ENCODE measurements around the gene VPS45. TPM values are rescaled to one million over a fixed set of nuclear protein-coding genes. Genes with fewer than 3 reads are reported as not detected.

Gene VPS45, protein sequence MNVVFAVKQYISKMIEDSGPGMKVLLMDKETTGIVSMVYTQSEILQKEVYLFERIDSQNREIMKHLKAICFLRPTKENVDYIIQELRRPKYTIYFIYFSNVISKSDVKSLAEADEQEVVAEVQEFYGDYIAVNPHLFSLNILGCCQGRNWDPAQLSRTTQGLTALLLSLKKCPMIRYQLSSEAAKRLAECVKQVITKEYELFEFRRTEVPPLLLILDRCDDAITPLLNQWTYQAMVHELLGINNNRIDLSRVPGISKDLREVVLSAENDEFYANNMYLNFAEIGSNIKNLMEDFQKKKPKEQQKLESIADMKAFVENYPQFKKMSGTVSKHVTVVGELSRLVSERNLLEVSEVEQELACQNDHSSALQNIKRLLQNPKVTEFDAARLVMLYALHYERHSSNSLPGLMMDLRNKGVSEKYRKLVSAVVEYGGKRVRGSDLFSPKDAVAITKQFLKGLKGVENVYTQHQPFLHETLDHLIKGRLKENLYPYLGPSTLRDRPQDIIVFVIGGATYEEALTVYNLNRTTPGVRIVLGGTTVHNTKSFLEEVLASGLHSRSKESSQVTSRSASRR
- 36.9 TPM for polyA plus RNA-seq (2013)

DNA sequence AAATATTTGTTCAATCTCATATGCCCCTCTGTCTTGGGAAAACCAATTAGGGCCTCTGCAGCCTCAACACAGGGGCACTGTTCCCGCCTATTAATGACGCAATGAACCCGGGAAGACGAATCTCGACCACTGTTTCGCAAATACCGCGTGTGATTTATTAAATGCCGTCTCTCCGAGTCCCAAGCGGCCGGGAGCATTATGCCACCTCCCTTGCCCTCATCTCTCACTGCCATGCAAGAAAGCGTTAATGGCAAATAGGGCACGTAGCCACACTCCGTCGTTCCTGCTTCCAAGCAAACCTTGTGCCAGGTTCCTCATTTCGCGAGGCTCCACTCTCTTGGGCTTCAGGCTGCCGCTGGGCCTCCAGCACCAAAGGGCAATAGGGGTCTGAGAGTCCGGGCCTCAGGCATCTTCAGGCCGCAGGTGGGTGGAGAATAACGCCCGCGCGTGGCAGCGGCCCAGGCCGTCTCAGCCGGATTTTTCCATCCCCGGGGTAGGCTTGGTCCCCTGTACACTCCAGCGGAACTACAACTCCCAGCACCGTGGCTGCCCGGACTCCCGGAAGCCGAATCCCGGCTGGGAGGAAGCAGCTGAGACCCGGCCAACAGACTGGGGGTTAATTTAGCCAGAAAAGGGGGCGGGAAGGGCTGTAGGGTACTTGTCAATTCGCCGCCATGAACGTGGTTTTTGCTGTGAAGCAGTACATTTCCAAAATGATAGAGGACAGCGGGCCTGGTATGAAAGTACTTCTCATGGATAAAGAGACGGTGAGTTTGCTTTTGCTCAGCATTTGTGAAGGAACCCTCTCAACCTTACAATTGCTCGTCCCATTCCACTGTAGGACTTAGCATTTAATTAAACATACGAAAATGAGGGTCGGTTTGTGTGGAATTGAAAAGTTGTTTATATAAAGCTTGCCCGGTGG lies at the start of gene VPS45:
TSS of gene VPS45 (plus strand) at position 593 of the 925 bp plus-strand sequence. CDS start at position 675, 82 bp downstream.
- DNase-seq = peak; percentile 90 to 96 (median 94)
- H3K4me1 ChIP-seq (ENCODE audit: control extremely low read depth in 1 of 4, control insufficient read depth in 4 of 4, insufficient read depth in 4 of 4, low read length in 3 of 4) = peaks cover 7 to 40% (median 21%) of the 10 kb centered on the region in 4 experiments
- ChIA-PET POLR2A (interaction anchor here (0.6 to 1.2 kb wide), 3 partner anchors 130 to 181 kb away, joined by 3 to 4 read pairs (median 3); a partner anchor contains a TSS), CTCF (interaction anchor here (0.8 to 3.7 kb wide), 11 partner anchors 10 to 120 kb away, joined by 3 to 14 read pairs (median 4); no protein-coding TSS in a partner anchor)
- no peaks in the 10 kb centered on the region for H3K9me3 ChIP-seq (ENCODE audit: control extremely low read depth in 1 of 5, control insufficient read depth in 4 of 5, insufficient read depth in 2 of 5, low read depth in 1 of 5, low read length in 4 of 5)
- H3K27ac ChIP-seq (ENCODE audit: insufficient read depth in 1 of 2, low read depth in 1 of 2, low read length in 2 of 2, poor library complexity in 1 of 2, severe bottlenecking in 2 of 2) = peak within 1 kb of the TSS; percentile 59 to 87
- under 1% methylated on average over 32 of the region's 46 CpGs for WGBS (ENCODE audit: insufficient coverage)
- no peaks in the 10 kb centered on the region for H3K27me3 ChIP-seq (replicated peaks in 2 of 5; ENCODE audit: control insufficient read depth in 4 of 5, insufficient read depth in 5 of 5, low read length in 4 of 5)
- no peaks in the 10 kb centered on the region for H3K36me3 ChIP-seq (ENCODE audit: control insufficient read depth in 4 of 4, insufficient read depth in 4 of 4, low read length in 3 of 4)
- H3K4me3 ChIP-seq (ENCODE audit: control insufficient read depth in 1 of 7, extremely low read depth in 1 of 7, insufficient read depth in 4 of 7, low read depth in 2 of 7, low read length in 6 of 7) = peak within 1 kb of the TSS; percentile 61 to 94 (median 80)

DNA sequence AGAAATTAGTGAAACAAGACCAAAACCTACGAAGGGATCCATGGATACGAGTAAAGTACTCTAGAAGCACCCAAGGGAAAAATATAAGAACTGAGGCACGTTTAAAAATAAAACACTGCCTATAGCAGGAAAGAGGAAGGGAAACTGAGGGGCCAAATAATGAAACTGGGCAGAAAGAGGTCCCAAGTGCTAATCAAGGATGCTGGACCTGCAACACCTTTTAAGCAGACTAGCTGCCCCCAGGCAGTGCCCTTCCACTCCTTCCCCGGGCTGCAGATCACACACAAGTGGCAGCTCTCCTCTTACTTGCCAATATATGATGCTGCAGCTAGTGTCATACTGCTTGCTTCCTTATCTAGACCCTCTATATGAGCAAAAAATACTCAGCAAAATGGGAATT lies 49.4 kb upstream of the VPS45 start:
- CTCF ChIA-PET = interaction anchor here (1.0 kb wide), 1 partner anchor 14 kb away, joined by 3 read pairs; no protein-coding TSS in a partner anchor
- Histone ChIP-seq H3K4me1 (ENCODE audit: control extremely low read depth in 1 of 4, control insufficient read depth in 4 of 4, insufficient read depth in 4 of 4, low read length in 3 of 4) (no peaks in the 10 kb centered on the region), H3K9me3 (ENCODE audit: control extremely low read depth in 1 of 5, control insufficient read depth in 4 of 5, insufficient read depth in 2 of 5, low read depth in 1 of 5, low read length in 4 of 5) (no peaks in the 10 kb centered on the region), H3K27me3 (replicated peaks in 2 of 5; ENCODE audit: control insufficient read depth in 4 of 5, insufficient read depth in 5 of 5, low read length in 4 of 5) (peaks cover 0 to 10% (median 4%) of the 10 kb centered on the region in 5 experiments), H3K4me3 (ENCODE audit: control insufficient read depth in 1 of 7, extremely low read depth in 1 of 7, insufficient read depth in 4 of 7, low read depth in 2 of 7, low read length in 6 of 7) (no peak overlapping the region), H3K27ac (ENCODE audit: insufficient read depth in 1 of 2, low read depth in 1 of 2, low read length in 2 of 2, poor library complexity in 1 of 2, severe bottlenecking in 2 of 2) (no peak overlapping the region), H3K36me3 (ENCODE audit: control insufficient read depth in 4 of 4, insufficient read depth in 4 of 4, low read length in 3 of 4) (no peaks in the 10 kb centered on the region)
- no peak for DNase-seq
- 90% methylated on average over 4 of the region's 4 CpGs for WGBS (ENCODE audit: insufficient coverage)
- POLR2A ChIA-PET = no interaction called here

DNA sequence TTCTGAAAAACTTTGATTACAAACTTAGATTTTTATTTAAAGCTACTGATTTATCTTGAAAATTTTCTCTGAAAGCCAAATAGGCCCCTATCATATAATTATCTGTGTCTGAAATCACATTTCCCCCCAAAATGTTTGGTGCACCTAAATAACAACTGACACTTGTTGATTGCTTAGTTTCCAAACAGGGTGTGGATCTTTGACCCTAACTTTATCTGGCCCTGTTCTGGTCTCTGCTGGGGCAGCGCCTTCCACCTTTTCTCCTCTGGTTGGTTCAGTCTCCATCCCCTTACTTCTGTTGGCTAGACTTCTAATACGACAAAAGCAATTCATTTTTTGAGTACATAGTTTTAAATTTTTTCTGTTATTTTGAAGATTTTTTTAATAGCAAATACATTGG lies 46.9 kb upstream of the VPS45 start:
- Histone ChIP-seq H3K4me3 (ENCODE audit: control insufficient read depth in 1 of 7, extremely low read depth in 1 of 7, insufficient read depth in 4 of 7, low read depth in 2 of 7, low read length in 6 of 7) (no peak overlapping the region), H3K27me3 (replicated peaks in 2 of 5; ENCODE audit: control insufficient read depth in 4 of 5, insufficient read depth in 5 of 5, low read length in 4 of 5) (peaks cover 0 to 7% (median 4%) of the 10 kb centered on the region in 5 experiments), H3K4me1 (ENCODE audit: control extremely low read depth in 1 of 4, control insufficient read depth in 4 of 4, insufficient read depth in 4 of 4, low read length in 3 of 4) (no peaks in the 10 kb centered on the region), H3K27ac (ENCODE audit: insufficient read depth in 1 of 2, low read depth in 1 of 2, low read length in 2 of 2, poor library complexity in 1 of 2, severe bottlenecking in 2 of 2) (no peak overlapping the region), H3K9me3 (ENCODE audit: control extremely low read depth in 1 of 5, control insufficient read depth in 4 of 5, insufficient read depth in 2 of 5, low read depth in 1 of 5, low read length in 4 of 5) (no peaks in the 10 kb centered on the region), H3K36me3 (ENCODE audit: control insufficient read depth in 4 of 4, insufficient read depth in 4 of 4, low read length in 3 of 4) (no peaks in the 10 kb centered on the region)
- ChIA-PET POLR2A (no interaction called here), CTCF (interaction anchor here (1.4 kb wide), 1 partner anchor 31 kb away, joined by 3 read pairs; no protein-coding TSS in a partner anchor)
- 100% methylated on average over 1 of the region's 2 CpGs for WGBS (ENCODE audit: insufficient coverage)
- DNase-seq = no peak

DNA sequence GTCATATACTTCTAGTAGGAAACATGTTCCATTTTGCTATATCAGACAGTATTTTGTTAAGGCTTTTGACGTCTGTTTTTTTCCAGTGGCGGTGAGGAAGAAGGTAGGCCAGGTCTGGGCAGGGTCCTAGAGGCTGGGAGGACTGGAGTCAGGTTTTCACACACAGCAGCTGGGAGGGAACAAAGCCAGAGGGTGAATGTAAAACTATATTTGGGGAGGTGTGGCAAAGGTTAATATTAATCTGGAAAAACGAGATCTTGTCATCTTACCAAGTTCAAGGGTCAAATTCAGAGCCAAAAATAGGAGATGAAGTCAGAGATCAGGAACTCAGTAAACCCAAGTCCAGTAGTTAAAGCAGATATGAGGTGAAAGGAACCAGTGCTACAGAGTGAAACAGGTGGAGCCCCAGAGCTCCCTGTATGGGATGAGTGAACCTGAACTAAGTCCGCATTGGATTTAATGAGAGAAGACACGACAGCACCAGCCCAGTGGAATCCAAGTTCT lies 46.3 kb upstream of the VPS45 start:
- ChIA-PET POLR2A (no interaction called here), CTCF (interaction anchor here (1.2 to 1.4 kb wide), 2 partner anchors 13 to 31 kb away, joined by 3 to 4 read pairs; no protein-coding TSS in a partner anchor)
- DNase-seq = no peak
- Histone ChIP-seq H3K27ac (ENCODE audit: insufficient read depth in 1 of 2, low read depth in 1 of 2, low read length in 2 of 2, poor library complexity in 1 of 2, severe bottlenecking in 2 of 2) (no peak overlapping the region), H3K9me3 (ENCODE audit: control extremely low read depth in 1 of 5, control insufficient read depth in 4 of 5, insufficient read depth in 2 of 5, low read depth in 1 of 5, low read length in 4 of 5) (no peaks in the 10 kb centered on the region), H3K27me3 (replicated peaks in 2 of 5; ENCODE audit: control insufficient read depth in 4 of 5, insufficient read depth in 5 of 5, low read length in 4 of 5) (peaks cover 0 to 7% (median 4%) of the 10 kb centered on the region in 5 experiments), H3K4me1 (ENCODE audit: control extremely low read depth in 1 of 4, control insufficient read depth in 4 of 4, insufficient read depth in 4 of 4, low read length in 3 of 4) (no peaks in the 10 kb centered on the region), H3K36me3 (ENCODE audit: control insufficient read depth in 4 of 4, insufficient read depth in 4 of 4, low read length in 3 of 4) (no peaks in the 10 kb centered on the region), H3K4me3 (ENCODE audit: control insufficient read depth in 1 of 7, extremely low read depth in 1 of 7, insufficient read depth in 4 of 7, low read depth in 2 of 7, low read length in 6 of 7) (no peak overlapping the region)
- WGBS (ENCODE audit: insufficient coverage) = 98% methylated on average over 5 of the region's 5 CpGs

DNA sequence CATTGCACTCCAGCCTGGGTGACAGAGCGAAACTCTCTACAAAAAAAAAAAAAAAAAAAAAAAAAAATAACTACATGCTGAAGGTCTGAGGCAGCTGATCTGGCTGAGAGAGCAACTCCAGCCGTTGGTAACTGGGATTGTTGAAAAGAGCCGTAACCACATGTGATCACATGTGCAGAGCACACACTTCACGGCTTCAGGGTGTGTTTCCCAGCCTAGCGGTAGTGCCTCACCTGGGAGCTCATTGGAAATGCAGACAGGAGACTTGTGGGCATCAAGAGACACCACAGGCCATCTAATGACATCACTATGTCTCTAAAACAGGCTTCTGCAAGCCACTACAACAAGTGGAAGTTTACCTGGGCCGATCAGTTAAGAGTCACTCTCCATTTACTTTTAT lies 45.2 kb upstream of the VPS45 start:
- Histone ChIP-seq H3K9me3 (ENCODE audit: control extremely low read depth in 1 of 5, control insufficient read depth in 4 of 5, insufficient read depth in 2 of 5, low read depth in 1 of 5, low read length in 4 of 5) (no peaks in the 10 kb centered on the region), H3K4me3 (ENCODE audit: control insufficient read depth in 1 of 7, extremely low read depth in 1 of 7, insufficient read depth in 4 of 7, low read depth in 2 of 7, low read length in 6 of 7) (no peak overlapping the region), H3K27me3 (replicated peaks in 2 of 5; ENCODE audit: control insufficient read depth in 4 of 5, insufficient read depth in 5 of 5, low read length in 4 of 5) (peaks cover 0 to 9% (median 4%) of the 10 kb centered on the region in 5 experiments), H3K27ac (ENCODE audit: insufficient read depth in 1 of 2, low read depth in 1 of 2, low read length in 2 of 2, poor library complexity in 1 of 2, severe bottlenecking in 2 of 2) (no peak overlapping the region), H3K4me1 (ENCODE audit: control extremely low read depth in 1 of 4, control insufficient read depth in 4 of 4, insufficient read depth in 4 of 4, low read length in 3 of 4) (no peaks in the 10 kb centered on the region), H3K36me3 (ENCODE audit: control insufficient read depth in 4 of 4, insufficient read depth in 4 of 4, low read length in 3 of 4) (no peaks in the 10 kb centered on the region)
- ChIA-PET POLR2A (no interaction called here), CTCF (interaction anchor here (0.7 to 1.2 kb wide), 2 partner anchors 14 to 15 kb away, joined by 3 to 4 read pairs; no protein-coding TSS in a partner anchor)
- WGBS (ENCODE audit: insufficient coverage) = 88% methylated on average over 4 of the region's 6 CpGs
- DNase-seq = no peak

DNA sequence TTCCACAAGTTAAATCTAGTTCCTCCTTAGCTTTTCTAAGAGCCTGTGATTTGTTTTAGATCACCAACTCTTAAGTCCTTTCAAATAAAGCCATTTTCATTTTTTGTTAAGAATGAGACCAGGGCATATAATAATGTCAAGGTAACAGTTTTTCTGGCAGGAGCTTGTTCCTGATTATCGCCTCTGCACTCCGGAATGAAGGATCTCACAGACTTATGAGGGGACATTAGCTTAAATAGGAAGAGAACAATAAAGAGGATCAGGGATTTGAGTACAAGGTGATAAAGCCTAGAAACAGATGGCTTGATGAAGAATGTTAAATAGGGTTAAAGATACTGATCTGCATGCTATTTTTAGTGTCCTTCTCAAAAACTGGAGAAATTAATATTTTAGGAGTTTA lies 43.4 kb upstream of the VPS45 start:
- Histone ChIP-seq H3K4me1 (ENCODE audit: control extremely low read depth in 1 of 4, control insufficient read depth in 4 of 4, insufficient read depth in 4 of 4, low read length in 3 of 4) (no peaks in the 10 kb centered on the region), H3K4me3 (ENCODE audit: control insufficient read depth in 1 of 7, extremely low read depth in 1 of 7, insufficient read depth in 4 of 7, low read depth in 2 of 7, low read length in 6 of 7) (no peak overlapping the region), H3K27me3 (replicated peaks in 2 of 5; ENCODE audit: control insufficient read depth in 4 of 5, insufficient read depth in 5 of 5, low read length in 4 of 5) (peaks cover 0 to 9% (median 0%) of the 10 kb centered on the region in 5 experiments), H3K36me3 (ENCODE audit: control insufficient read depth in 4 of 4, insufficient read depth in 4 of 4, low read length in 3 of 4) (no peaks in the 10 kb centered on the region), H3K27ac (ENCODE audit: insufficient read depth in 1 of 2, low read depth in 1 of 2, low read length in 2 of 2, poor library complexity in 1 of 2, severe bottlenecking in 2 of 2) (no peak overlapping the region), H3K9me3 (ENCODE audit: control extremely low read depth in 1 of 5, control insufficient read depth in 4 of 5, insufficient read depth in 2 of 5, low read depth in 1 of 5, low read length in 4 of 5) (no peaks in the 10 kb centered on the region)
- CTCF ChIA-PET = interaction anchor here (0.7 to 2.1 kb wide), 3 partner anchors 18 to 62 kb away, joined by 3 to 7 read pairs (median 3); no protein-coding TSS in a partner anchor
- 100% methylated on average over 2 of the region's 2 CpGs for WGBS (ENCODE audit: insufficient coverage)
- no peak for DNase-seq
- POLR2A ChIA-PET = no interaction called here
